ENCODE measurements around the gene DOP1B.
A peak's percentile ranks its signal among the peaks of the same experiment; 100 is the strongest.
"Not testable (repeated sequence)": the region's sequence is repeated elsewhere in the genome, so short reads cannot be mapped to it uniquely, and the experiment has no call there.

DOP1B gene

DNA sequence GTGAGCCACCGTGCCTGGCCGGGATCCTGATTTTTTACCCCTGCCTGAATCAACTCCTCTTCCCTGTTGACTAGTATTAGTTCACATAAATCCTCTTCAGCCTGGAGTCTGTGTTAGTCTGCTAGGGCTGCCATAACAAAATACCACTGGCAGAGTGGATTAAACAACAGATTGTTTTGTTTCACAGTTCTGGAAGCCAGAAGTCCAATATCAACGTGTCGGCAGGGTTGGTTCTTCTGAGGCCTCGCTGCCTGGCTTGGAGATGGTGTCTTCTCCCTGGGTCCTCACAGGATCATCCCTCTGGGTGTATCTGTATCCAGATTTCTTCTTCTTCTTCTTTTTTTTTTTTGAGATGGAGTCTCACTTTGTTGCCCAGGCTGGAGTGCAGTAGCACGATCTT is 18.2 kb downstream of the DOP1B start:
- no peak for DNase-seq

- DNase-seq: peak in 1 of 2 experiments; percentile 59
Measured at GRCh38 chr21:36175771-36176565, 19.3 kb downstream of the DOP1B start.

GRCh38 chr21:36178349-36178748 is 21.7 kb downstream of the DOP1B start:
- no peak for DNase-seq

- DNase-seq: no peak
Measured at GRCh38 chr21:36179145-36179544, 22.5 kb downstream of the DOP1B start.

GRCh38 chr21:36180963-36181362 is 24.3 kb downstream of the DOP1B start:
- no peak for DNase-seq

DNA sequence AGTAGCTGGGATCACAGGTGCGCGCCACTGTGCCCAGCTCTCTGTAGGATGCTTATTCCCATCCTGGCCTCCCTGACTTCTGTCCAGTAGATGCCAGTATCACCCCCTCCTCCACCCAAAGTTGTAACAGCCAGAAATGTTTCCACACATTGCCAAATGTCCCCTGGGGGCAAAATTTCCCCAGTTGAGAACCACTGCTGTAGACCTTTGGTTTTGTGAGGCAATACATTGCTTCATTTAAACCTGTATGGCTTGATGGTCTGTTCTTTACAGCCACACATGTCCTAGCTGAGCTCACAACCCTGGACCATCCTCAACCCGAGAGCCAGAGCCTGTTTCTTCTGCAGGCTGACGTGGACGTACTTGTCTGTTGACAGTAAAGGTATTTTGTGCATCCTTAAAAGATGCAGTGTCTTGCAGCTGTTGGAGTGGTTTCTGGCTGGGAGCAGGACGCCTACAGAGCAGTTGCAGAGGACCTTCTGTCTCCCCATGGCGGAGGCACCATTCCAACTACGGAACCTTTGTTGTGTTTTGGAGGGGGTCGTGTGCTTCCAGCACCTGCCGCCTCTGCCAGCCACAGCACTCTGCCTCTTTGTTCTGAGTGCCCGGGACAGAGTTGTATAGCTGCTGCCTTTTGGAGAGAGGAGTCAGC is 26.6 kb downstream of the DOP1B start:
- DNase-seq: no peak

DNA sequence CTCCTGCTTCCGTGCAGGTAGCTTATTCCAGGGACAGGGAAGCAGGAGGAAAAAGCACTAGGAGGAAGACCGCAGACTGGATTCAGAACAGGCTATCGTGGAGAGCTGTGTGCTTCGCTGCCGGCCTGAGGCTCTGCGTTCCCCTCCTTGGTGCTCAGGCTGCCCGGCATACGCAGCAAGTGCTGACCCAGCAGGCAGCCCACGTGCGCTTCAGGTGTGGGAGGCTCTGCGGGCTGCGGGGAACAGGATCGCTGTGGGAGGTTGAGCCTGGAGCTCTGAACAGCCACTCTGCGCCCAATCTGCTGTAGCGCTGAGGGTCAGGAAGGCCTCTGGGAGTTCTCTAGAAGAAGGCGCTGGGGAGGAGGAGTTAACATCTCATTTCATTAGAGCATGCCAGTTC is 27.9 kb downstream of the DOP1B start:
- no peak for DNase-seq

- DNase-seq: no peak
Measured at GRCh38 chr21:36185523-36185922, 28.9 kb downstream of the DOP1B start.

DNA sequence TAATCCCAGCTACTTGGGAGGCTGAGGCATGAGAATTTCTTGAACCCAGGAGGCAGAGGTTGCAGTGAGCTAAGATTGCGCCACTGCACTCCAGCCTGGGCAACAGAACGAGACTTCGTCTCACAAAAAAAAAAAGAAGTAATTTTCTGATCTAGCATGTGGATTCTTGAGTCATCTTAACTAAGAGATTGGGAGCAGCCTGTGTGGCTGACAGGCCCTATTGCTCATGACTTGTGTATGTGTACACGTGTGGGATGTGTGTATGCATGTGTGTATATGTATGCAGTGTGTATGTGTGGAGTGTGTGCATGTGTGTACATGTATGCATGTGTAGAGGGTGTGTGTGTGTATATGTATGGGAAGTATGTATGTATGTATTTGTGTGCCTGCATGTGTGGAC is 29.5 kb downstream of the DOP1B start:
- no peak for DNase-seq

GRCh38 chr21:36186506-36187399 is 30.1 kb downstream of the DOP1B start:
- DNase-seq: no peak

DNA sequence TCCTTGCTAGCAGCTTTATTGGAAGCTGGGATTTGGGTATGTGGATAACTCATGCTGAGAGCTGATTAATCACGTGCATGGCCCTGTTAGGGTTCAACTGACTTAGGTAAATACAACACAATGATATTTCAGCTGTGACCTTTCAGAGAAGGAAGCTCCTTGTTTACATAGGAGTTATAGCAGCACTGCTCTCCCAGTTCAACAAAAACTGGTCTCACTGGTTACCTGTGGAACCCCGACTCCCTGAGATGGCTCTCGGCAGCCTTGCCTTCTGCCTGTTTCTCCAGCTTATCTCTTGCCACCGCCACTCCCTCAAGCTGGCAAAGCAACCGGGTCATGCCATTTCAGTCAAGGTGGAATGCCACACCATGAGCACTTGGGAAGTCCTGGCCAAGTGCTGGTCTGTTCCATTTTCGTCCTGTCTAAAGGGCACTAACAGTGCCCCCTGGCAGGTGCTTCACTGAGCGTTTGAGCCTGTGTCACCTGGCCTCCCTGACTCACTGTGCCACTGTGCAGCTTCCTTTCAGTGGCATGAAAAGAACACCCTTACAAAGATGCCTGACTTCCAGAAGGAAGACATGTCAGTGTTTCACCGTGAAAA is 31.6 kb downstream of the DOP1B start:
- DNase-seq: no peak

- DNase-seq: no peak
Measured at GRCh38 chr21:36188937-36189336, 32.3 kb downstream of the DOP1B start.

GRCh38 chr21:36190736-36191135 is 34.1 kb downstream of the DOP1B start:
- DNase-seq: no peak

DNA sequence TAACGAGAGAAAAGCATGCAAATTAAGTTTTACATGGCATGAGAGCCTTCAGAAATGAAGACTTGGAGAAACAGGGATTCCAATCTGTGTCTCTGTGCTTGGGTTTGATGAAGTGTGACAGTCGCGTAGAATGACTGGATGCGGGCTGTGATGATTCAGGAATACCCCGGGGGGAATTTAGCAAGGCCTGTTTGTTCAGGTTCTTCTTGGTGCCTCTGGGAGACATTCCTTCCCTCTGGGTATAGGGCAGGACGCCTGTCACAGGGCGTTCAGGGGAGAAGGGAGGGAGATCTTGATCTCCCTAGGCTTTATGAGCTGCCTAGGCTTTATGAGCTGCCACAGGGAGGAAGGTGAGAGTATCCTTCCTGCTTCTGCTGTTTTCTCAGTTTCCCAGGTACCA is 36.6 kb downstream of the DOP1B start:
- DNase-seq: no peak

DNA sequence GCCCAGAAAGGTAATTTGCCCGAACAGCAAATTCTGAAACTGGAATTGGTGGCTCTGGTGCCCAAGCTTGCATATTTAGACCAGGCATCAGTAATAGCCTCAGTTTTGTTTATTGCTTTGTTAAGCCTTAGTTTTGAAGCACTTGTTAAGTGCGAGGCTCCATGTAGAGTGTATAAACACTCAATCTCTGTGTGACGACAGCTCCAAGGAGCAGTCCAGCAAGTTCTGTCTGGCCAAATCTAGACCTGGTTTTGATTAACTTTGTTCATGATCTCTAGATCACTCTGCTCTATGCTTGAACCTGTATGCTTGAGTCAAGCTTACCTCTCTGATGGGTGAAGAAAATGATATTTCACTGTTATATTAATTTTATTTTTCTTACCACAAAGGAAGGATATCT is 37.4 kb downstream of the DOP1B start:
- DNase-seq: no peak

DNA sequence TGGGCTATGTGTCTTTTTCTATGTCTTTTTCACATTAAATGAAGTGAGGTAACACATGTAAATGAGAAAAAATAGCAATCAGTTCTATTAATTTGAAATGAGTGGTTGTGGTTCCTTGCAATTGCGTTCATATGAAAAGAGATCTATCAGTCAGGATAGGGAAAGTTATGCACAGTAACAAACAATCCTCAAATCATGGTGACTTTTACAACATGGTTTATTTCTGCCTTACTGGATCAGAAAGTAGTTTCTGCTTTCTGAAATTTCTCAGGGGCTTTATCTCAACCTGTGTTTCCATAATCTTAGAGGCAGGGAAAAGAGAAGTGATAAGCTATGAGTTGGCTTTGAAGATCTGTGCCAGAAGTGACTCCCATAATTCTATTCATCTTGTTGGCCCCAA is 39.0 kb downstream of the DOP1B start:
- DNase-seq: no peak

- no peak for DNase-seq
Measured at GRCh38 chr21:36199021-36199420, 42.4 kb downstream of the DOP1B start.

- not testable (repeated sequence) for DNase-seq
Measured at GRCh38 chr21:36199575-36199974, 43.0 kb downstream of the DOP1B start.

- no peak for DNase-seq
Measured at GRCh38 chr21:36200081-36200561, 43.5 kb downstream of the DOP1B start.

DNA sequence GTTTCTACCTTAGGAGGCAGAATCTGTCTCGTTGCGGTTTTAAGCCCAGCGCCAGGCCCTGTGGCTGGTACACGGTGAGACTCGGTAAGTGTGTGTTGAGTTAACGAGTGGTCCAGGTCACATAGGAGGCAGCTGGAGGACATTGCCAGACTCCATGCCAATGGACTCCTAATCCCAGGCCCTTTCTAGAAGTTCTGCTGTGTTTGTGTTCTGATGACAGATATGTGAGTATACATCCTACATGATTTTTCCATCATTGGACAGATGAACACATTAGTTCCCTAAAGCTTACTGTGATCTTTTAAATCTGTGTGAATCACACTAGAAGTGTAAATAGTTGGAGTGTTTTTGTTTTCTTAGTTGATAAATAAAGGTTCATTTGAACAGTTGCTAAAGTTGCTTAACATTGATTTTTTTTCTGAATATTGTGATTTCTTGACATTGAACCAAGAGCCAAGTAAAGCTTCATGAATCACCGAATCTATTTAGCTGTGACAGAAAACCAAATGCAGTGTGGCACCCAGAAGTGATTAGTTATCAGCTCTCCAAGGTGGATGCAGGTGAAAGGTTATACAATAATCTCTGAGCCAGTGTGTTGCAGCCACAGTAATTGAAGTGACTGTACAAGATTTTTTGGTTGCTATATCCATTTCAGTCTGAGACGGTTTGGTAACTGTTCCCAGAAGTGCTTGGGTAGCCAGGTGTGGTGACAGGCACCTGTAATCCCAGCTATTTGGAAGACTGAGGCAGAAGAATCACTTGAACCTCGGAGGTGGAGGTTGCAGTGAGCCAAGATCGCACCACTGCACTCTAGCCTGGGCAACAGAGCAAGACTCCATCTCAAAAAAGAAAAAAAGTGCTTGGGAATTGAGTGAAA is 46.3 kb downstream of the DOP1B start:
- DNase-seq: no peak

GRCh38 chr21:36203603-36203889 is 46.9 kb downstream of the DOP1B start:
- DNase-seq: no peak

DNA sequence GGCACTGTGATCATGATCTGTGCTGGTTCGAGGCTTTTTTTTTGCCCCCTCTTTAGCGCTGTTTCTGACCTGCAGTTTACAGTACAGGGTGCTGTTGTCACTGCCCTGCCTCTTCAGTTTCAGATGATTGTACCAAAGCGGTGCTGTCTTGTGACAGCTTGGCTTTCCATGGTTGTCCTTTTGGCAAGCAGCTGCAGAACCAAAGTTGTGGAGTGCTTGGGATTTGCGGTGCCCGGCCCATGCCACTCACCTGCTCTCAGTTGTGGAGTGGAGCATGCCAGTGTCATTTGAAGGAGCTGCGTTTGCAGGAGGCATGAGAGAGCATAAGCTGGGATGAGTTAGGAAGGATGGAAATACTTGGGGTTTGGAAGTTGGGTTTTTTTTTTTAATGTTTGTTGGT is 48.4 kb downstream of the DOP1B start:
- DNase-seq: no peak
